ENCODE results near the gene SAPCD2. TPM values are rescaled to one million over a fixed set of nuclear protein-coding genes. Genes with fewer than 3 reads are reported as not detected.

Gene SAPCD2
- total and polyA plus RNA-seq, 9 of the 15 experiments (the other 6 are each of a cell fraction or from before 2014, with no cell fraction given), result 3.4 to 91.8 (median 18.8) TPM

DNA sequence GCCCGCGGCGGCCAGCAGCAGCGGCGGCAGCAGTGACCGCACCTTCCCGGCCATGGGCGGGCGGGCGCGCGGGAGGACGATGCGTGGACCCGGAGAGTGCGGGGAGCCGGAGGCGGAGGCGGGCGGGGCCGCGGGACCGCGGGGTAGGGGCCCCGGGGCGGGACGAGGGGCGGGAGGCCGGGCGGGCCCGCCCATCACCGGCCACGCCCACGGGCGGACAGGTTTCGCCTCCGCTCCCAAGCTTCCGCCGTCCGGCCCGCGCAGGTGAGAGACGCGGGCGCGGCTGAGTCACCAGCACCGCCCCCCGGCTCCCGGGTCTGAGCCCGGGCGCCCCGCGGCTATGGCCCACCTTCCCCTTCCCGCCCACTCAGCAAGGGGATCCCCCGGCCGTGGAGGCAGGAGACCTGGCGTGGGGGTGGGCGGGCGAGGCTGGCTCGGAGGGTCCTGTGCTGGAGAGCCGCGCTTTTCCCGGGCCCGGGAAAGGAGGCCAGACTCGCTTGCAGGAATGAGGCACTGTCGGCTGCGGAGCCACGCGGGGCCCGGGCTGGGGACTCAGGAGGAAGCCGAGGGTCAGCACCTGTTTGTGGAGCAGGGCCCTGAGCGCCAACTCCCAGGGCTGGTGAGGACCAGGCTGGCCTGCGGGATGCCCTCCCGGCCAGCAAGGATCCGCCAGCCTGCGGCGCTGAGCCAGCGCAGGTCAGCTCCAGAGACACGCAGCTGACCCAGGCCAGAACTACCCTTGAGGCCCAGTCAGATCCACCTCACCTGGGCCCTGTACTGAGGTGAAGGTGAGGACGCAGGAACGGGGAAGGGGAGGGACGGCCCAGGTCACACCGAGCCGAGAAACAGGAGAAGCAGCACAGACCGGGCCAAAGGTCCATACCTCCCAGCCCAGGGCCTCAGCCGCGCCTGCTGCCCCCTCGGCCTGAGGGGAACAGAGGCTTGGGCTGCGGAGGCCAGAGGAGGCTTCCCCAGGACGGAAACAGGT, 16.1 kb downstream of the SAPCD2 start, which contains the start of gene ENTPD2 (continued):
- TF ChIP-seq RHOXF2B (CRISPR knock-in tag; conservative IDR thresholded peaks at IDR 0.05) (no peak), TCFL5 (CRISPR knock-in tag; conservative IDR thresholded peaks at IDR 0.05) (no peak), XRCC5 (IDR thresholded peaks at IDR 0.05; ENCODE audit: low read depth, low read length) (no peak), MYBL2 (IDR thresholded peaks at IDR 0.05; ENCODE audit: low read depth) (no peak), MYBL2 (CRISPR knock-in tag; IDR thresholded peaks at IDR 0.05; ENCODE audit: borderline replicate concordance) (no peak)
- TF ChIP-seq, protein P1, sequence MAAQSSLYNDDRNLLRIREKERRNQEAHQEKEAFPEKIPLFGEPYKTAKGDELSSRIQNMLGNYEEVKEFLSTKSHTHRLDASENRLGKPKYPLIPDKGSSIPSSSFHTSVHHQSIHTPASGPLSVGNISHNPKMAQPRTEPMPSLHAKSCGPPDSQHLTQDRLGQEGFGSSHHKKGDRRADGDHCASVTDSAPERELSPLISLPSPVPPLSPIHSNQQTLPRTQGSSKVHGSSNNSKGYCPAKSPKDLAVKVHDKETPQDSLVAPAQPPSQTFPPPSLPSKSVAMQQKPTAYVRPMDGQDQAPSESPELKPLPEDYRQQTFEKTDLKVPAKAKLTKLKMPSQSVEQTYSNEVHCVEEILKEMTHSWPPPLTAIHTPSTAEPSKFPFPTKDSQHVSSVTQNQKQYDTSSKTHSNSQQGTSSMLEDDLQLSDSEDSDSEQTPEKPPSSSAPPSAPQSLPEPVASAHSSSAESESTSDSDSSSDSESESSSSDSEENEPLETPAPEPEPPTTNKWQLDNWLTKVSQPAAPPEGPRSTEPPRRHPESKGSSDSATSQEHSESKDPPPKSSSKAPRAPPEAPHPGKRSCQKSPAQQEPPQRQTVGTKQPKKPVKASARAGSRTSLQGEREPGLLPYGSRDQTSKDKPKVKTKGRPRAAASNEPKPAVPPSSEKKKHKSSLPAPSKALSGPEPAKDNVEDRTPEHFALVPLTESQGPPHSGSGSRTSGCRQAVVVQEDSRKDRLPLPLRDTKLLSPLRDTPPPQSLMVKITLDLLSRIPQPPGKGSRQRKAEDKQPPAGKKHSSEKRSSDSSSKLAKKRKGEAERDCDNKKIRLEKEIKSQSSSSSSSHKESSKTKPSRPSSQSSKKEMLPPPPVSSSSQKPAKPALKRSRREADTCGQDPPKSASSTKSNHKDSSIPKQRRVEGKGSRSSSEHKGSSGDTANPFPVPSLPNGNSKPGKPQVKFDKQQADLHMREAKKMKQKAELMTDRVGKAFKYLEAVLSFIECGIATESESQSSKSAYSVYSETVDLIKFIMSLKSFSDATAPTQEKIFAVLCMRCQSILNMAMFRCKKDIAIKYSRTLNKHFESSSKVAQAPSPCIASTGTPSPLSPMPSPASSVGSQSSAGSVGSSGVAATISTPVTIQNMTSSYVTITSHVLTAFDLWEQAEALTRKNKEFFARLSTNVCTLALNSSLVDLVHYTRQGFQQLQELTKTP (IDR thresholded peaks at IDR 0.05; ENCODE audit: low read depth in 1 of 2, partially characterized antibody in 2 of 2), result no peak
- TF ChIP-seq, protein P2, sequence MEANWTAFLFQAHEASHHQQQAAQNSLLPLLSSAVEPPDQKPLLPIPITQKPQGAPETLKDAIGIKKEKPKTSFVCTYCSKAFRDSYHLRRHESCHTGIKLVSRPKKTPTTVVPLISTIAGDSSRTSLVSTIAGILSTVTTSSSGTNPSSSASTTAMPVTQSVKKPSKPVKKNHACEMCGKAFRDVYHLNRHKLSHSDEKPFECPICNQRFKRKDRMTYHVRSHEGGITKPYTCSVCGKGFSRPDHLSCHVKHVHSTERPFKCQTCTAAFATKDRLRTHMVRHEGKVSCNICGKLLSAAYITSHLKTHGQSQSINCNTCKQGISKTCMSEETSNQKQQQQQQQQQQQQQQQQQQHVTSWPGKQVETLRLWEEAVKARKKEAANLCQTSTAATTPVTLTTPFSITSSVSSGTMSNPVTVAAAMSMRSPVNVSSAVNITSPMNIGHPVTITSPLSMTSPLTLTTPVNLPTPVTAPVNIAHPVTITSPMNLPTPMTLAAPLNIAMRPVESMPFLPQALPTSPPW (CRISPR knock-in tag; IDR thresholded peaks at IDR 0.05), result peak; percentile 59
- TF ChIP-seq, protein P3, sequence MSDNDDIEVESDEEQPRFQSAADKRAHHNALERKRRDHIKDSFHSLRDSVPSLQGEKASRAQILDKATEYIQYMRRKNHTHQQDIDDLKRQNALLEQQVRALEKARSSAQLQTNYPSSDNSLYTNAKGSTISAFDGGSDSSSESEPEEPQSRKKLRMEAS (CRISPR knock-in tag; IDR thresholded peaks at IDR 0.05), result peak; percentile 22; the same call in 1 of the 2 replicates

Data from K562 (cell line).